NCI-H2227 (cell line): ENCODE measurements around the gene MAP2K1.
"Not testable (repeated sequence)": the region's sequence is repeated elsewhere in the genome, so short reads cannot be mapped to it uniquely, and the experiment has no call there.

ENCODE experiments used
- DNase-seq: peaks from one replicate; lab custom pipeline; 2025; ENCODE audit not compliant: unreplicated experiment; lab: John Stamatoyannopoulos, UW

Gene MAP2K1

DNA sequence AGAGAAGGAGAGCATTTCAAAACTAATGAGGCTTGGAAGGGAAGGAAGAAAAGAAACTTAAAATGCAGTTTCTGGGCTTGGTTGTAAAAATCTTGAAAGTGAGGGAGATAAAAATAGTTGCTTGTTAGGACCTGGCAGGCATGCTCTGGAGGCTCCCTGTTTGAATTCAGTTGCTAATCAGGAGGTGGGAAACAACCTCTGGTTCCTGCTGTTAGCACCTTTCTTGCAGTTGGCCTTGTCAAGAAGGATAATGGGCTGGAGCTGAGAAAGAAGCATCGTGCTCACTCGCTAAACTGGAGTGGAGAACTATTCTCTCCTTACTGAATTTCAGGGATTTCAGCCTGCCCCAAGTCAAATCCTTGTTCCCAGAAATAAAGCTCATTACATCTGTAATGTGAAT is 87.4 kb downstream of the MAP2K1 start:
- no peak for DNase-seq

DNA sequence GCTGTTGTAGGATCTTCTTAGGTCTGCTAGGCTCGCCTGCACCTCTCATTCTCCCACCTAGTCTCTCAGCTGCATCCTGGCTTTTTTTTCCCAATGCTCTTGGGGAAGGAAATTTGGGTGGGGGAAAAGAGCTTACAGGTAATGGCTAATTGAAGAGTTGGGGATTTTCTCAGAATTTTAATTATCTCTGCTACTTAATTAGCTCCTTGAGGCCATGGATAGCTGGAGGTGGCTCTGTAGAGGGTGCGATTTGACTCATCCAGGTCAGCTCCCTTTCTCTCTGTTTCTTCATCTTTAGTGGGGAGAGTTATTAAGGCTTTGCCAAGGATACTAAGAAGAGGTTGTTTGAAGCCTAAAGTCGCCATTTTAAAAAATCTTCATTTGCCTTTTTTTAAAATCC is 88.3 kb downstream of the MAP2K1 start:
- no peak for DNase-seq

DNA sequence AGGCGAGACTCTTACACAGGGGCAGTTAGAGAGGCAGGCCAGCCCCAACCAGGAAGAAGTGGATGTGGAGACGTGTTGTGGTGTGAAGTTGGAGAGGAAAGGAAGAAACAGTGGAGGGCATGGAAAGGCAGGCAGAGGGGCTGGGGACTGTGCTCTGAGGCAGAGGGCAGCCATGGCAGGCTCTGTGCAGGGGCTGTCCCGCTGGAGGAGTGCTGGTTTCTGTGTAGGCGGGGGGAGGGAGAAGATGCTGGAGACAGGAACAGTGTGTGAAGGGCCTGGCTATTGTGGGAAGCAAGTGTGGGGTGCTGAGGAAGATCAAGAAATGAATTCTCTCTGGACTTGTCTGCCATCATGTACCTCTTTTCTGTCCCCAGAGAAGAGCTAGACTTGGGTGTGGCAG is 89.8 kb downstream of the MAP2K1 start:
- DNase-seq: no peak

DNA sequence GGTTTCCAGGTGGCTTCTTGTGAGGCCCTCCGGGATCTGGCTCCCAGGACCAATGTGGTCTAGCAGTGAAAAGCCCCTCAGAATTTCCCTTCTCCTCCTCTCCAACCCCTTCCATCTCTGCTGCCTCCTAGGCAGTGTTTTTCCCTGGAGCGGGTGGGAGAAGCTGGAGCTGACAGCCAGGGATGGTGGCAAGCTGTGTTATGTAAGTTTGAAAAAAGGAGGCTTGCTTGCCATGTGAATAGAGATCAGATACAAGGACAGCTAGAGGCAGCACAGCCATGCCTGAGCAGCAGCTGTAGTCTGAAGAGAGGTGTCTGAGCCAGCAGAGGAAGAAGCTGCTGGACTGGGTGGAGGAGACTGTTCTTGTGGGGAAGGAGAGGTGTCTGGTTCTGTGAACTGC is 90.3 kb downstream of the MAP2K1 start:
- no peak for DNase-seq

DNA sequence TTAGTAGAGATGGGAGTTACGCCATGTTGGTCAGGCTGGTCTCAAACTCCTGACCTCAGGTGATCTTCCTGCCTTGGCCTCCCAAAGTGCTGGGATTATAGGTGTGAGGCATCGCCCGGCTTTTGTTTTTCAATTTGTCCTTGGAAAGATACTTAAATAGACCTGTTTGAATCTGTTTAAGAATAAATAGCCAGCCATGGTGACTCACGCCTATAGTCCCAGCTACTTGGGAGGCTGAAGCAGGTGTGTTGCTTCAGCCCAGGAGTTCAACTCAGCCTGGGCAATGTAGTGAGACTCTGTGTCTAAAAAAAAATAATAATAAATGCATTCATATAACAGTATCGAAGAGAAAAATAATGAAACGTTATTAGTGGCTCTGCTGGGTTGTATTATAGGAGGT is 93.6 kb downstream of the MAP2K1 start:
- DNase-seq: no peak

DNA sequence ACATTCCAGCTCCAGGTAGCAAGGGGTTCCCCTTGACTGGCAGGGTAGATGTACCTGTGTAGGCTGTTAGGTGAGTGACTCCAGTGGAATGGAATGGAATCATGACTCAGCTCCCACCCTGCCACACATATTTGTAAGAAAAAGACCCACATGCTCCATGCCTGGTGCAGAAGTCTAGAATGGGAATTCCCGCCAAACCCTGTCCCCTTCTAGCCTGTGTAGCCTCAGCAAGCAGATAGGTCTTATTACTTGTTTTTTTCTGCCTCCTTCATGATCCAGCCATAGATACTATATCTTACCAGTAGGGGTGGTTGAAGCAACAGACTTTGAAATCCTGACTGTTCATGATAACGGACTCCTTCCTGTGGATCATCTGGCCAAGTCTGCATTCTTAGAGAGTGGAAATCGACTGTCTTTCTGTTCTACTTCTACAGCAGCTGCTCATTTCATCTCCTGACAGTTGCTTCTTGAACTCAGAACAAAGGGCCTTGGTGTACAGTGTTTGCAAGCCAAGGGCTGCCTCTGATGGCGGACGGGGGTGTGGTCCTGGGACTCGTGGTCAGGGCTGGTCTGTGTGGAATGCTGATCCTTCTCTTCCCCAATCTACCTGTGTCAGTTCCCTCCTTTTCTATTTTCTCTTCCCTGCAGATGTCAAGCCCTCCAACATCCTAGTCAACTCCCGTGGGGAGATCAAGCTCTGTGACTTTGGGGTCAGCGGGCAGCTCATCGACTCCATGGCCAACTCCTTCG is 94.6 kb downstream of the MAP2K1 start:
- DNase-seq: no peak

DNA sequence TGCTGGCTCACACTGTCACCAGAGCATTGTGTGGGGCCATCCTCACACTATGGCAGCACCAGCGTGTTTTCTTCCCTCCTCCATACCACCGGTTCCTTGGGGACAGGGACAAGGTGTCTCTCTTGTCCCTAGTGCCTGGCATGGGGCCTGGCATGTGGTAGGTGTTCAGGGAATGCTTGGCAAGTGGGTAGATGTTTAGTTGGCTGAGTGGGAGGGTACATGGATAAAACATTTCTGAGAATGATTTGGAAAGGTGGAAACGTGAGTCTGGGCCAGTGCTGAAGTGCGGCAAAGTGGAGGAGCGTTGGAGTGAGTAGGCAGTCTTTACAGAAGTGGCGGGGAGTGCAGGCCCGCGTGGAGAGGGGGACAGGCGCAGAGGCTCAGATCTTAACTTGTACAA is 95.8 kb downstream of the MAP2K1 start:
- no peak for DNase-seq

DNA sequence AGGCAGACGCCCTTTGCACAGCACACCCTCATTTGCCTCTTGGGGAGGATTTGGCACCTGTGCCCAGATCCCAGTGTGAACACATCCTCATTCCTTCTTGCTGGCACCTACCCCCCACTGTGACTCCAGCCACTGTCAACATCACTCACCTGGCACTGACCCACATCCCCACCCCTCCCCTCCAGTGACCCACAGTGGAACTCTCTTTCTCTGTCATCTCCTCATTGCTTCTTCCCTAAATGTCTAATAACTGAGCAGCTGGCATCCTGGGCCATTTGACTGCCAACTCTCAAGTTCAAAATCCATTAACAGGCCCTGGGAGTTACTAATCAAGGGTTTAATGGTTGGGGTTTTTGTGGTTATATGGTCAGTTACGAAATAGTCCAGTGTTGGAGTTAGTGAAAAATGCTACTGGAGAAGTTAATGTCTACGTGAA is 96.4 kb downstream of the MAP2K1 start:
- DNase-seq: no peak

DNA sequence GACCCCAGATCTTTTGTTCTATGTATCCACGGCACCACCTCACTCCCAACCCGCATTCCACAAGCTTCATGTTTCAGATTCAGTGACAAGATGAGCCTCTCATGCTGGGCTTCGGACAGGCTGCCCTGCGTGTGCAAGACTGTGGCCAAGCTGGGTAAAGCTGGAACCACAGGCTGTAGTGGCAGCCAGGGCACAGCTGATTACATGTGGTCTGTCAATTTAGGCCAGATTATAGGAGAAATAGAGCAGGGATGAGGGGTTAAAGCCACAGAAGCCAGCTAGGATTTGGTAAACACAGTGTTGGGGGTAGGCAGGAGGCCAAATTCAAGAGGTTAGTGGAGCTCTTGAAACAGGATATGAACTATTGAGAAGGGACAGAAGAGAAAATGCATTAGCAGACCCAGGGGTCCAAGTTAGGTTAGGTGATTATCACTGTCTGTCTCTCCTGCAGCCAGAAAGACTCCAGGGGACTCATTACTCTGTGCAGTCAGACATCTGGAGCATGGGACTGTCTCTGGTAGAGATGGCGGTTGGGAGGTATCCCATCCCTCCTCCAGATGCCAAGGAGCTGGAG is 97.9 kb downstream of the MAP2K1 start:
- no peak for DNase-seq

DNA sequence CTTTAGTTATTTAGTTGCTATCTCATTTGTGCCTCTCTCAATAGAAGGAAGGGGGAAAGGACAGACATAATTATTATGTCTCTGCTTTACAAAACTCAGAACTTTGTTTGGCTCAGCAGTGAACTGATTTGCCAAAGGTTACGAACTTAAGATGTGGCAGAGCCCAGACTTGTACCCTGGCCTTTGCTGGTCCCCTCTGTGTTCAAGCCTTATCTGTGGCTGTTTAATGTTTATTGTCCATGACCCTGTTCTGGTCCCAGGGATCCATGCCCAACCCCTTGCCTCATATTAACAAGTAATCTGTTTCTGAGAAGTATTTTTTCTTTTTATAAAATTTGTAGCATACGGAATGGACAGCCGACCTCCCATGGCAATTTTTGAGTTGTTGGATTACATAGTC is 100.2 kb downstream of the MAP2K1 start:
- no peak for DNase-seq

DNA sequence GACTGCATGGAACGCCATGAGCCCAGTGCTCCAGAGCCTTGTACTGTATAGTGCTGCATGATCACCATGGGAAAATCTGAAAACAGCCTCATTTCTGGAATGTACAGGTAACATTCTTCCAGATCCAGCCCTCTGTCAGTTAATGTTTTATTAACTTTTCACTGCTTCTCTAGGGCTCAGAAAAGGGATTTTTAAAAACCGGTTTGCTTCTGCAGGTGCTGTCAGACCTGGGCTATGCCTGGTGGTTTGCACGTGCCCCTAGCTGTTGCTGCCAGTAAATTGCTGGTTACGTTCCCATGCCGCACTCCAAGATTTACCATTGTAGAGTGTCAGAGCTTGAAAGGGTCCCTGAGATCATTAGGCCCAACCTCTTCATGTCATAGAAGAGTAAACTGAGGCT is 101.8 kb downstream of the MAP2K1 start:
- no peak for DNase-seq

DNA sequence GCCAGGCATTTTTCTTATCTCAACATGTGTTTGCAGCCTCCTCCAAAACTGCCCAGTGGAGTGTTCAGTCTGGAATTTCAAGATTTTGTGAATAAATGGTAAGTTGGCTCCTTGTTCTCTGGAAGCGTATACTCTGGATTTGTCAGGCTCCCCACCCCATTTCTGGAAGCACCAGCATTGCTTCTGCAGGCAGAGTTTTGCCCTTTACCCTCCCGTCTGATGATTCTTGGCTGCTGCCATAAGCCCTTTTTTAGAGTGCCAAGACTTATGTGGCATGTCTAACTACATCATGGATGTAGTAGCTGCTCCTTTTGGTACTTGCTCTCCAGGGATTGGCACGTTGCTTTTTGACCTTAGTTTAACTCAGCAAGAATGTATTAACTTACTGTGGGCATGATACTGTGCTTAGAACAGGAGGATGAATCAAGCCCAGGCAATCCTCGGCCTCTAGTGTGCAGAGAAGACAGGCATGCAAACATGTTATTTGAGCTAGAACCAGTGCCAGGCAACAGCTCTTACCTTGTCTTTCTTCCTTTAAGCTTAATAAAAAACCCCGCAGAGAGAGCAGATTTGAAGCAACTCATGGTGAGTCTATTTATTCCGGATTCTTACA is 102.6 kb downstream of the MAP2K1 start:
- DNase-seq: no peak

DNA sequence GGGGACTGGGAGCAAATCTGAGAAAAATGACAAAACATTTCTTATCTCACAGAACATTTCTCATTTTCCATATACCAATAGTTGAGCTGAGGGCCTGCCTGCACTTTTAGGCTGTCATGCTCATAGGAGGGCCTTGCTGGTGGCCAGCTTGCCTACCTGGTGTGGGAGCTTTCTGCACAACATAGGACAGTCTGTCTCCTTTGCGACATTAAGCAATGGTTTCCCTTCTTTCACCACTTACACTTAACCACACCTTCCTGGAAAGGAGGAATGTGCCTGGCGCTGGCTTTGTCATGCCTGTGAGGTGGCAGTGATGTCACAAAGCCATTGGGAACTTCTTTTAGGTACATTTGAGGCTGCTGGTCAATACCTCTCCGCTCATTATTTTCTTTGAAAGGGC is 105.1 kb downstream of the MAP2K1 start:
- DNase-seq: no peak

DNA sequence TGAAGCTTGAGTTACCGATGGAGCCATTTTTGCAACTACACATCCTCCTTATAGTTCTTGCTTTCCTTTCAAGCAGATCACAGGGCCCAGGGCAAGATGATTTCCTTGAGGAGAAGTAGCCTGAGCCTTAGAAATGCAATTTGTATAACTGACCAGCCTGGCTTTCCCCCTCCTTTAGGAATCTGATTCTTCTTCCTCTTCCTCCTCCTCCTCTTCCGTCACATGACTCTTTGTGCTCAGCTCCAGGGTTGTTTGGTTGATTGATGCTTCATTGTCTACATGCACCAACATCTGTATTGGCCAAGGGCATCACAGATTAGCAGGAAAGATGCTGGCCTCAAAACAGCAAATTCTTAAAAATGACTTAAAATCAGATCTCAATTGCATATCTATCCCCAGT is 107.5 kb downstream of the MAP2K1 start:
- no peak for DNase-seq

DNA sequence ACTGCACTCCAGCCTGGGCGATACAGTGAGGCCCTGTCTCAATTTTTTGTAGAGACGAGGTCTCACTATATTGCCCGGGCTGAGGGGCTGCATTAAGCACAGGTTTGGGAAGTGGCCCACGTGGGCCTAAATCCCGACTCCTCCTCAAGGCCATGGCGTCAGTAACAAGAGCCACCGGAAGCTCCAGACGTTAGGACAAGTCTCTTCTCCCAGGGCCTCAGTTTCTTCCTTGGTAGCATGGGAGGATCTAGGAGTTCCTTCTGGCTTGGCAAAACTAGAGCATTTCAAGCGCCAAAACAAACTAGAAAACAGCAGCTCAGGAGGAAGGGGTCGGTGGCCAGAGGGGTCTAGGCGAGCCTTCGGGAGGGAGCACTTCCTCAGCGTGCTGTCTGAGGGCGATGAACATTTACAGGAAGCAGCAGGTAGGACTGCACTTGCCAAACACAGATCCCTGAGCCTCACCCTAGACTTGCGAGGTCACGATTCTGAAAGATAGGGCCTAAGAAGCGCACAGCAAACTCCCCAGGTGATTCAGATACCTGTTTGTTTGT is 110.3 kb downstream of the MAP2K1 start:
- peak; percentile 32 for DNase-seq

DNA sequence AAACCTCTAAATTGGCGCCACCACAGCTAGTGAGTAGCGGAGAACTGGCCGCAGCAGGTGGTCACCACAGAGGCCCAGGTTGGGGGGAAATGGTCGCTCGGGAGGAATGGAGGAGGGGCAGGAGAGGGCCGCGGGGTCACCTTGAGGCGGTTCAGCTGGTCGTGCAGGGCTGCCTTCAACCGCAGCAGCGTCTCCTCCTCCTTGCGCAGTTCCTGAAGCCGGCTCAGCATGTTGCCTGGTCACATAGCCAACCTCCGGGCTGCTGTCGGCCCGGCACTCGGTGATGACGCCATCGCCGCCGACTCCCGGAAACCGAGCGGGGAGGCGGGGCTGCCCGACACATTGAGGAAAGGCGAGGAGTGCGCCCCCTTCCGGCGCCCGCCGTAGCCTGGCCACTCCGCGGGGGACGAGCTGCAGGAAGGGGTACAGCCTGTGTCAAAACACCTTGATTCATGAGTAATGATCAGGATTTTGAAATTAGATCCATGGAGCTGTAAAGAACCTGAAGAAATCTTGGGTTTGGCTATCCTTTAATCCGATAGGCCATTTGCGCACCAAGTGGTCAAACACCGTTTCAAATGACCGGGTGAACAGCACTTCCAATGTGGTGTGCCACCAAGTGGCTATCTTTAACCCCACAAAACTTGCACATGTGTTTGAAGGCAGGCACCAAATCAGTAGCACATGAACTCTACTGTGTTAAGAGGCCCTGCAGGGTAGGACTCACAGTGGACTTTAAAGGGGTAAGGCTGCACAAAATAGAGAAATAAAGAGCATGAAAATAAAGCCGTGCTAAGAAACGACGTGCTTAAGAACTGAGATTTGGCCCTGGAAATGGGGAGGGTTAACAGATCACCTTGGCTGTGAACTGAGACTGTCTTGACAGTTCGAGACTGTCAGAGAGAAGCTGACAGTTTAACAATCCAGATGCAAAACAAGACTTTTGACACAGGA is 111.1 kb downstream of the MAP2K1 start, which contains the start of gene SNAPC5:
SNAPC5 (minus strand) TSS at position 261 of the 954 bp plus-strand sequence; CDS start at position 230, 31 bp downstream.
- peak; percentile 96 for DNase-seq

DNA sequence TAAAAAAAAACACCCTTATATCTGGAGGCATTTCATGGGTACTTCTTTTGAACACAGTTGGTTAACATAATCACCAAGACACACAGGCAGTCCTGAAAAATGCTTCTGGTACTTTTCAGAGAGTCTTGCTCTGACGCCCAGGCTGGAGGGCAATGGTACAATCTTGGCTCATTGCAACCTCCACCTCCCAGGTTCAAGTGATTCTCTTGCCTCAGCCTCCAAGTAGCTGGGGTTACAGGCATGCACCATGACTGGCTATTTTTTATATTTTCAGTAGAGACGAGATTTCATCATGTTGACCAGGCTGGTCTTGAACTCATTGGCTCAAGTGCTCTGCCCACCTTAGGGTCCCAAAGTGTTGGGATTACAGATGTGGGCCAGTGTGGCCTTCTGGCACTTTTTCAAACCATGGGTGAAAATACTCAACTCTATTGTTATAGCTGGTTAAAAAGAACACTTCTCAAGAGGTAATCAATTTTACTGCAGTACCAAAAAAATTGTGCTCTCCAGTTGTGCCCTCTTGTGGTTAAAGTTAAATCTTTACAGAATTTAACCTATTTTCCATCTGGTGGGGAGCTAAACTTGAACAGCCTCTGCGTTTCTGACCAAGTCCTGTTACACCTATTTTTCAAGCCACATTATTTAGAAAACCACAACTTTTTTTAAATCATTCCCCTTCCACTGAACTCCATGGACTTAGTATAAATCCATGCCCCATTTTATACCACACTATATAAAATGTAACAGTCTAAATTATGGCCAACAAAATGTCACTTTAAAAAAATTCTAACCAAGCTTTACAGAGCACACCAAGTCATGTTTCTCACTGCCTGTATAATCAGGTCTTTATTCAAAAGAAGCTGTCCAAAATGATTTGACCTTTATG is 112.0 kb downstream of the MAP2K1 start:
- DNase-seq: peak; percentile 23

DNA sequence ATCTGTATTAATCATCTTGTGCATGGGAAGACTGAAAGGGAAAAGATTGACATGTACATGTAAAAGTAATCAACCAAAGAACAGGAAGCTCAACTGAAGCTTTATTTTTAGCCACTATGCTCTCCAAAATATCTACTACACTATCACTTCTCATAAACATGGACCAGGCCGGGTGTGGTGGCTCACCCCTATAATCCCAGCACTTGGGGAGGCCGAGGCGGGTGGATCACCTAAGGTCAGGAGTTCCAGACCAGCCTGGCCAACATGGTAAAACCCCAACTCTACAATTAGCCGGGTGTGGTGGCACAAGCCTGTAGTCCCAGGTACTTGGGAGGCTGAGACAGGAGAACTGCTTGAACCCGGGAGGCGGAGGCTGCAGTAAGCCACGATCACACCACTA is 113.6 kb downstream of the MAP2K1 start:
- DNase-seq: not testable (repeated sequence)

DNA sequence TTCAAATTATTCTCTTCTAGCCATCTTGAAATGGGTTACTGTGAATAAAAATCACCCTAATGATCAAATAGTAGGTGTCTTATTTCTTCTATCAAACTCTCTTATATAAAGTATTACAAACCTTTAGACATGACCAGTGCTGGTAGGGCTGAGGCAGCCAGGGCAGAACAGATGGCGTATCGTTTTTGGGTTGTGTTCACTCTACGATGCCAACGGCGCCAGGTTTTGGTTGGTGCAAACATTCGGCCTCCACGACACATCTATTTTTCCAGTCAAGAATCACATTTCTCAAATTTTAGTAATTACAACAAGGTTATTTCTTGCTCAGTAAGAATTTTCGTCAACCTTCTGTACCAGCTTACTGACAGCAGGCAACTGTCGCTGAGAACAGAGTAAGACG is 115.8 kb downstream of the MAP2K1 start:
- no peak for DNase-seq

DNA sequence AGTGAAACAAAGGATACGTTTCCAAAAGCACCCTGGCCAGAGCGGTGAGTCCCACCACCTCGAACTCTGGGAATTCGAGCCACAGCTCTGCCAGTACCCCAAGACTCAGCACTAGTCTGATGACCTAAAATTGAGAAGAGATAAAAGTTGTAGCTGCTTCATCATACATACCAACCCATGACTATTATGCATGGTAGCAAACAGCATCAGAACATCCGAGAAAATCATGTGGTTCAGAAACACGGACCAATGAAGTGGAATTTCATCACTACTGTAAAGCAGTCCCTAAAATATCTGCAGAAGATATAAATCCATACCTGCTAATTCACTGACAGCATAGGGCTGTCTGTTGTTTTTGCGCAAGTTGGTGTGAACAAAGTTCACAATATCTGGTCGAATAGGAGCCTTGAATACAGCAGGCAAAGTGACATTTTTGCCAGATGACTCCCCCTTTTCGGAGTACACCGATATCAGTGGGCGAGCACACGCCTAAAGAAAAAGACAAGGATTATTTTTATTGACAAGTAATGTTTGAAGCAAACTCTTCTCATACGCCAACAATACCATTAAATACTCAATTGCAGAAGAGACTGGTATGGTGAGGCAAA is 116.4 kb downstream of the MAP2K1 start:
- DNase-seq: not testable (repeated sequence)
